Small intestine (tissue), 7 donors: ENCODE measurements around the gene DCN. TPM values are rescaled to one million over a fixed set of nuclear protein-coding genes. Genes with fewer than 3 reads are reported as not detected.
A peak's percentile ranks its signal among the peaks of the same experiment; 100 is the strongest.

Experiments
- DNase-seq, 2 donors: peaks; one replicate each; pipeline versions ENCODE4 v3.0.0 to v3.0.0-alpha.2; 2013
- FAIRE-seq: peaks from 2 replicates; lab custom pipeline; 2012; peaks lifted over from hg19 to GRCh38; lab: Jason Lieb, UNC
- H3K27ac ChIP-seq, 3 donors: one replicate each; pipeline ENCODE4 v1.5.1; 2013; ENCODE audit warnings: low read length in 2 of 3, mild to moderate bottlenecking in 2 of 3, control low read depth in 1 of 3, inconsistent platforms in 1 of 3, low read depth in 1 of 3, moderate library complexity in 1 of 3
- H3K27me3 ChIP-seq, 3 donors: one replicate each; pipeline ENCODE4 v1.6.1; 2013; ENCODE audit warnings: low read length in 3 of 3, inconsistent platforms in 1 of 3; ENCODE audit not compliant: control insufficient read depth in 3 of 3, insufficient read depth in 3 of 3
- H3K36me3 ChIP-seq, 3 donors: one replicate each; pipeline ENCODE4 v1.6.1; 2013; ENCODE audit warnings: low read length in 3 of 3, inconsistent platforms in 1 of 3, low read depth in 1 of 3, mild to moderate bottlenecking in 1 of 3, moderate library complexity in 1 of 3; ENCODE audit not compliant: control insufficient read depth in 3 of 3, insufficient read depth in 2 of 3
- H3K4me1 ChIP-seq, 3 donors: one replicate each; pipeline ENCODE4 v1.6.1; 2013; ENCODE audit warnings: low read length in 2 of 3, inconsistent platforms in 1 of 3, low read depth in 1 of 3, mild to moderate bottlenecking in 1 of 3, moderate library complexity in 1 of 3; ENCODE audit not compliant: control insufficient read depth in 3 of 3, insufficient read depth in 2 of 3
- H3K4me3 ChIP-seq, 3 donors: one replicate each; pipeline ENCODE4 v1.5.1; 2013; ENCODE audit warnings: low read length in 3 of 3, control low read depth in 1 of 3, inconsistent platforms in 1 of 3, low read depth in 1 of 3, mild to moderate bottlenecking in 1 of 3, moderate library complexity in 1 of 3
- H3K9me3 ChIP-seq, 2 donors: one replicate each; pipeline ENCODE4 v1.6.1; 2013; ENCODE audit warnings: low read depth in 1 of 2, low read length in 1 of 2; ENCODE audit not compliant: control insufficient read depth in 2 of 2, insufficient read depth in 1 of 2
- WGBS, 3 donors: extraction: QIAGEN DNeasy Blood & Tissue Kit; methylation state at CpG; one replicate each; pipeline ENCODE4 v1.1.7; 2013; 5-methylcytosine and 5-hydroxymethylcytosine counted together
- polyA plus RNA-seq, 4 donors: library from polyadenylated mRNA; stranded (reverse) in 3 of 4; unstranded in 1 of 4; fragments of 200-250 nt in 3 of 4; fragments of 120-200 nt in 1 of 4; gene quantifications; one replicate each; pipeline versions ENCODE4 v1.2.1 to v1.2.3, GENCODE V29; 2013
- donor health status: healthy with polysubstance abuse.
- donor health status: control.
- donor health status: control.
- donor health status: Bipolar disorder and iron deficiency.
- donor health status: healthy.

Gene DCN
- polyA plus RNA-seq, 4 donors, result 8.1 to 390 (median 156) TPM

DNA sequence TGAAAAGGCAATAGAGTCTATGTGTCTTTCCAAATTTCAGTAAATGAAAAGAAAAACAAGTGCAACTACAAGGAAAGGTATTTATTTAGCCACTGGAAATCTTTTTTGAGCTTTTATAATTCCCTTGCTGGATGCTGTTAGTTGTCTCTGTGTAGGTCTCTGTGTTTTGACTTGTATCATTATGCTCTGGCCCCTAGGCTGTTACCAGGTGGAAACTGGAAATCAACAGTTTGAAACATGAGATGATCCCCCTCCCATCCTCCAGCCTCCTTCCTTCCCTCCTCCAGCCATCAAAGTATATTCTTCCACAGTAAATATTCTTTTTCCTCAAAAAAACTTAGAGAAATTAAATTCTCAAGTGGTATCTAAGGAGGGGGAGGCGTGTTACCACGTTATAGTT is 934 bp upstream of the DCN start:
- DNase-seq, result no peak
- no peaks in the 10 kb centered on the region for H3K27me3 ChIP-seq
- no peaks in the 10 kb centered on the region for H3K36me3 ChIP-seq
- H3K27ac ChIP-seq, result peak overlapping the region in 1 of 3 donors; percentile 41
- H3K9me3 ChIP-seq, result no peaks in the 10 kb centered on the region
- FAIRE-seq, result no peak
- WGBS, 3 donors, result 42 to 60% (median 48%) methylated on average over 2 of the region's 2 CpGs
- no peak overlapping the region for H3K4me3 ChIP-seq
- peaks cover 0 to 3% (median 0%) of the 10 kb centered on the region in 3 donors for H3K4me1 ChIP-seq

DNA sequence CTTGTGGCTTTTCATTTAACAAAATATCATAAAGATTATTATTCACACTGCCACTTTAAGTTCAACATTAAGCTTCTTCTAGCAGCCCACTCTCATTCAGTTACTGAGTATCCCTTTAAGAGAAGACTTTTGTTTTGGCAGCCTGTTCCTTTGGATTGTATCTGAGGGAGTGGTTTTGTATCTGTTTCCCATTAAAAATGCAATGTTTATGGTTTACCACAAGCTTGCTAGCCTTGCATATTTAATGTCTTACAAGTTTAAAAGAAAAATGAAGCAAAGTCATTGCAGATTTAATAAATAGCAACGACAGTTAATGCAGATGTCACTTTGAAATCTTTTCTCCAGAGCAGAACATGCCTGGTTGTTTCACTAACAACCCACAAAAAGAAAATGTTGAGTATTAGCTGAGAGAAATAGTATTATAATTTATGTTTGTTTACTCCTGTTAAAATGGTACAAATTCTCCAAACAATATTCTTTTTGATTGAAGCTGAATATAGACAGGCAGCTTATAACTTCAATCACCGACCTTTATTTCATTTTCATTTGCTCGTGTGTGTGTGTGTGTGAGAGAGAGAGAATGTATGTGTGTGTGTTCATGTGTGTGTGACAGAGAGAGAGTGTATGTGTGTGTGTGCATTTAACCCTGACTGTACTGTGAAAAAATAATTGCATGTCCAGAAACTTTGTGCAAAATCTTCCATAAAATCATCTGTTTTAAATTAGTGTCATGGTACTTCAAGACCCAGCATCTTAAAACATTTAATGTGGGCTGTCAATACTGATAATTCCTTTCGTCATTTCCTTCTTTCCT is 1.8 kb downstream of the DCN start:
- FAIRE-seq, result no peak
- Histone ChIP-seq H3K9me3 (no peaks in the 10 kb centered on the region), H3K36me3 (peaks cover 0 to 2% (median 0%) of the 10 kb centered on the region in 3 donors), H3K4me1 (no peaks in the 10 kb centered on the region), H3K4me3 (peak overlapping the region in 1 of 3 donors; percentile 27), H3K27ac (peak overlapping the region in 1 of 3 donors; percentile 68), H3K27me3 (no peaks in the 10 kb centered on the region)
- WGBS, 3 donors, result 12 to 20% (median 19%) methylated on average over 4 of the region's 4 CpGs
- DNase-seq, result peak; percentile 6 to 14

DNA sequence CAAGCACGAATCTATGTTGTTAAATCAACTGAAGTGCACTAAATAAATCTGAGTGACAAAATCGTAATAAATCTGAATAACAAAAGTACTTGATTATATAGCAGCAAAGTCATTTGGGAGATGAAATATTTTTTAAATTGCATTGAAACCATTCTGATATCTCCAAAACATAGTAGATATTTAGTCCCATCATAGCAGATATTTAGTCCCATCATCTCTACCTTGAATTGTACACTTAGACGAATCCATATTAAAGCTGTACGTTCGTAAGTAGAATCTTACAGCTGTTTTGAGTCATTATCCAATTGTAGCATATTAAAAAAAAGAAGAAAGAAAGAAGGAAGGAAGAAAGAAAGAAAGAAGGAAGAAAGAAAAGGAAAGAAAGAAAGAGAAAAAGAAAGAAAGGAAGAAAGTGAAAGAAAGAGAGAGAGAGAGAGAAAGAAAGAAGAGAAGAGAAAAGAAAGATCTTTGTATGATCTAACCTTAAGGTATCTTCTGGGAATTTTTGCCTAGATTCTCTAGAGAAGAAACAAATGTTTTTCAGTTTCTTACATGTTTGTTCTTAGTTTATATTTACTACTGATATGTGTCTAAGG is 2.6 kb downstream of the DCN start:
- Histone ChIP-seq H3K36me3 (peaks cover 0 to 2% (median 0%) of the 10 kb centered on the region in 3 donors), H3K9me3 (no peaks in the 10 kb centered on the region), H3K27me3 (no peaks in the 10 kb centered on the region), H3K4me1 (no peaks in the 10 kb centered on the region), H3K4me3 (peak overlapping the region in 1 of 3 donors; percentile 27), H3K27ac (peak overlapping the region in 1 of 3 donors; percentile 68)
- FAIRE-seq, result no peak
- no peak for DNase-seq
- WGBS, 3 donors, result 70 to 87% (median 80%) methylated on average over 5 of the region's 5 CpGs

DNA sequence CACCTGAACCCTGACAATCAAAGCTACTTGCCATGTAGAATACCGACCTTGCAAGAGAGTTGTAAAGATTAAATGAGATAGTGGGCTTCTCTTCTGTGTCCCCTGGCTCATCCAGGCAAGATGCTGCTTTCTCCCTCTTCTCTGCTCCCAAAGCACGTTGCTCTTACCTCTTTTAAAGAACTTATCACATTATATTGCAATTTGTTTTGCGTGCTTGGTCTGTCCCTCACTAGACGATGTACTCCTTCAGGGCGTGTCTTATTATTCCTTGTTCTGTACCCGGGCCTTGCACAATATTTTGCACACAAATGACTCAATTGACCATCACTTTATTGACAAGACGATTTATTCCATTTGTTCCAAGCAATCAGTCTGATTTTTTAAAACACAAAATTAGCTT is 3.3 kb downstream of the DCN start:
- Histone ChIP-seq H3K27ac (peak overlapping the region in 2 of 3 donors; percentile 68 to 73), H3K9me3 (no peaks in the 10 kb centered on the region), H3K36me3 (peaks cover 0 to 2% (median 0%) of the 10 kb centered on the region in 3 donors), H3K4me1 (no peaks in the 10 kb centered on the region), H3K27me3 (no peaks in the 10 kb centered on the region), H3K4me3 (peak overlapping the region in 1 of 3 donors; percentile 8)
- peak in 1 of 2 donors; percentile 32 for DNase-seq
- 23 to 47% (median 39%) methylated on average over 7 of the region's 7 CpGs for WGBS, 3 donors
- FAIRE-seq, result no peak

DNA sequence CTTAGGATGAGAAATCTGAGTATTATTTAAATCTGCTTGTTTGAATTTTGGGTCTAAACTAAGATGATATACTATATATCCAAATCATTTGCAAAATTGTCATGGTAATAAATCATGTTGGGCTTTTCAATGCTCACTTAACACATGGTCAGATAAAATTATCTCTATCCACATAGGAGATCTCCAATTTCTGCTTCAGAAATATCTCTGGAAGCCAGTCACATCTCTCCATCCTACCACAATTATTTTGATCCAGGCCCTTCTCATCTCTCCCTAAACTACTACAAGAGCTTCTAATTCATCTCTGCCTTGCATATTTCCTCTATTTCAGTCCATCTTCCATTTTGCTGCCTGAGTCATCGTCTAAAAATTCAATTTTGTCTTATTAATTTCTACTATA is 3.8 kb downstream of the DCN start:
- Histone ChIP-seq H3K4me3 (peak overlapping the region in 1 of 3 donors; percentile 8), H3K36me3 (peaks cover 0 to 2% (median 0%) of the 10 kb centered on the region in 3 donors), H3K27me3 (no peaks in the 10 kb centered on the region), H3K27ac (peak overlapping the region in 1 of 3 donors; percentile 68), H3K4me1 (no peaks in the 10 kb centered on the region), H3K9me3 (no peaks in the 10 kb centered on the region)
- 56 to 78% (median 68%) methylated on average over 1 of the region's 1 CpG for WGBS, 3 donors
- no peak for FAIRE-seq
- DNase-seq, result no peak

DNA sequence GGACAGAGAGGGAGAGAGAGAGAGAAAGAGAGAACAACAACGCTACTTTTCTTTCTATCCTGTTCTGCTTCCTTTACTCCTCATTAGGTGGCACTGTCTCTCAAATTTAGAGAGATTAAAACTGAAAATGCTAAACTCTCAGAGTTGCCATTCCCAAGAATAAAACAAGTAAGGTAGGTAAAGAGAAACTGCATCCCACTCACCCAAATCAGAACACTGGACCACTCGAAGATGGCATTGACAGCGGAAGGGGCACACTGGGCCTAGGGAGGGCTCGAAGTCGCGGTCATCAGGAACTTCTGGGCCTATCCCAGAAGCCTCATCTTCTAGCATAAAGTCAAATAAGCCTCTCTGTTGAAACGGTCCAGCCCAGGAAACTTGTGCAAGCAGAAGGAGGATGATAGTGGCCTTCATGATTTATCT is 4.5 kb downstream of the DCN start:
- Histone ChIP-seq H3K36me3 (peaks cover 0 to 2% (median 0%) of the 10 kb centered on the region in 3 donors), H3K9me3 (no peaks in the 10 kb centered on the region), H3K27me3 (no peaks in the 10 kb centered on the region), H3K4me1 (no peaks in the 10 kb centered on the region), H3K4me3 (peak overlapping the region in 1 of 3 donors; percentile 8), H3K27ac (peak overlapping the region in 2 of 3 donors; percentile 18 to 68)
- 44 to 52% (median 47%) methylated on average over 7 of the region's 7 CpGs for WGBS, 3 donors
- DNase-seq, result peak; percentile 31 to 44
- FAIRE-seq, result no peak

DNA sequence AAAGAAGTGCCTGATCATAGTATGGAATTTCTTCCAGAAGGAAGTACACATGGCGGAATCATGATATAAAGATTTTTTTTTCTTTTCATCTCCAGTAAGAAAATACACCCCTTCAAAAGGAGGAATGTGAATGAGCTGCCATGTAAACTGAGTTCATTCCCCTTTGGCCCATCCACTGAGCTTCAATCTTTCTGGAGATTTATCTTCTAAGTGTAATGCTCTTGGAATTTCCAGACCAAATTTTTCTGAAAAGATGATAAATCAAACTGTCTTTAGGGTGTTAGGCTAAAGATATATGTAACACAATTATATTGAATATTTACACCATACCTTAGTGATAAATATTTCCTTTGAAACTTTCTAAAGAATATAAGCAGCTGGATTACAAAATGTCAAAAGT is 5.2 kb downstream of the DCN start:
- Histone ChIP-seq H3K27me3 (no peaks in the 10 kb centered on the region), H3K27ac (peak overlapping the region in 1 of 3 donors; percentile 18), H3K36me3 (peaks cover 0 to 2% (median 0%) of the 10 kb centered on the region in 3 donors), H3K4me1 (no peaks in the 10 kb centered on the region), H3K9me3 (no peaks in the 10 kb centered on the region), H3K4me3 (no peak overlapping the region)
- WGBS, 3 donors, result 77 to 88% (median 81%) methylated on average over 1 of the region's 1 CpG
- DNase-seq (no peak), FAIRE-seq (no peak)

DNA sequence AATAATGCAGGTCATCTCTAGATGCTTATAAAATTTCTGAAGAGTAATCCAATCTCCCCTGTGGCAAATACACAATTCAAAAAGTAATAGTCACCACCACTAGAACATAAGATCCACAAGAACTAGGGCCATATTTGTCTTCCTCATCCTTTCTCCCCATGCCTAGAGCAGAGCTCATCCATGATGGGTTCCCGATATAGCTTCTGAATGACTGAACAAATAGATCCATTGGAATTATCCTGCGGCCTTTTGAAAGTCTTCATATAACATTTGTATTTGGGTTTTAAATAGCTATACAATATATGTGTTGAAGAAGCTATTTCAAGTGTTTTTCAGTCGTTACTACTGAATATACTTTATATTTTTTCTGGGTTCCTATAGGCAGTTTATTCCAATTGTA is 5.7 kb downstream of the DCN start:
- Histone ChIP-seq H3K27ac (peak overlapping the region in 1 of 3 donors; percentile 18), H3K4me3 (no peak overlapping the region), H3K9me3 (no peaks in the 10 kb centered on the region), H3K4me1 (no peaks in the 10 kb centered on the region), H3K27me3 (no peaks in the 10 kb centered on the region), H3K36me3 (peaks cover 0 to 2% (median 0%) of the 10 kb centered on the region in 3 donors)
- FAIRE-seq, result no peak
- no peak for DNase-seq
- 77 to 91% (median 81%) methylated on average over 3 of the region's 3 CpGs for WGBS, 3 donors
